ENCODE data around the gene STAB2.
"Not testable (repeated sequence)": the region's sequence is repeated elsewhere in the genome, so short reads cannot be mapped to it uniquely, and the experiment has no call there.

The STAB2 gene

GRCh38 chr12:103589517-103589916, 2.4 kb downstream of the STAB2 start:
- no peak for DNase-seq

- no peak for DNase-seq
These were observed 3.2 kb downstream of the STAB2 start for GRCh38 chr12:103590271-103590670.

GRCh38 chr12:103596981-103597380, 9.9 kb downstream of the STAB2 start:
- no peak for DNase-seq

GRCh38 chr12:103599274-103599673, 12.2 kb downstream of the STAB2 start:
- no peak for DNase-seq

GRCh38 chr12:103600967-103601728, 14.1 kb downstream of the STAB2 start:
- no peak for DNase-seq

GRCh38 chr12:103620395-103620794, 33.3 kb downstream of the STAB2 start:
- DNase-seq: no peak

- no peak for DNase-seq
These were observed 36.6 kb downstream of the STAB2 start for GRCh38 chr12:103623716-103624115.

GRCh38 chr12:103626498-103626897, 39.4 kb downstream of the STAB2 start:
- no peak for DNase-seq

- DNase-seq: no peak
These were observed 40.2 kb downstream of the STAB2 start for GRCh38 chr12:103627189-103627855.

GRCh38 chr12:103632554-103633216, 45.6 kb downstream of the STAB2 start:
- peak; percentile 64 for DNase-seq

- no peak for DNase-seq
These were observed 47.7 kb downstream of the STAB2 start for GRCh38 chr12:103634732-103635131.

- DNase-seq: no peak
These were observed 48.3 kb downstream of the STAB2 start for GRCh38 chr12:103635419-103635818.

GRCh38 chr12:103637021-103637420, 49.9 kb downstream of the STAB2 start:
- DNase-seq: no peak

GRCh38 chr12:103637429-103637828, 50.4 kb downstream of the STAB2 start:
- no peak for DNase-seq

- no peak for DNase-seq
These were observed 52.9 kb downstream of the STAB2 start for GRCh38 chr12:103639983-103640382.

GRCh38 chr12:103640410-103640809, 53.3 kb downstream of the STAB2 start:
- no peak for DNase-seq

- no peak for DNase-seq
These were observed 53.8 kb downstream of the STAB2 start for GRCh38 chr12:103640831-103641230.

GRCh38 chr12:103642240-103642864, 55.3 kb downstream of the STAB2 start:
- DNase-seq: no peak

GRCh38 chr12:103645202-103645601, 58.1 kb downstream of the STAB2 start:
- no peak for DNase-seq

GRCh38 chr12:103647267-103647666, 60.2 kb downstream of the STAB2 start:
- DNase-seq: no peak

GRCh38 chr12:103652808-103653207, 65.7 kb downstream of the STAB2 start:
- no peak for DNase-seq

- DNase-seq: not testable (repeated sequence)
These were observed 66.6 kb downstream of the STAB2 start for GRCh38 chr12:103653568-103654173.

GRCh38 chr12:103654816-103655215, 67.7 kb downstream of the STAB2 start:
- DNase-seq: no peak
